Measurements from ENCODE around the gene MDN1. TPM values are rescaled to one million over a fixed set of nuclear protein-coding genes. Genes with fewer than 3 reads are reported as not detected.
A peak's percentile ranks its signal among the peaks of the same experiment; 100 is the strongest.

The MDN1 gene
- total and polyA plus RNA-seq, 2 of the 4 experiments (the other 2 are of a cell fraction): 7.7 to 26.7 TPM

- Histone ChIP-seq H3K36me3 (ENCODE audit: control insufficient read depth, insufficient read depth, low read length) (peaks cover 18% of the 10 kb centered on the region), H3K9me3 (ENCODE audit: control insufficient read depth, insufficient read depth, low read length) (no peaks in the 10 kb centered on the region), H3K4me3 (ENCODE audit: insufficient read depth, low read depth, low read length) (no peak overlapping the region), H2BK5ac (ENCODE audit: low read depth, low read length, poor library complexity, severe bottlenecking) (no peak overlapping the region), H3K79me1 (ENCODE audit: low read depth in 1 of 2, low read length in 2 of 2) (no peaks in the 10 kb centered on the region), H3K23ac (ENCODE audit: low read depth, low read length) (peak overlapping the region; percentile 32; the same call in 1 of the 2 replicates), H3K4me1 (ENCODE audit: control insufficient read depth, insufficient read depth, low read length) (0 out of 2 replicates have a peak, but pooled peaks cover 2% of the 10 kb centered on the region), H4K5ac (ENCODE audit: low read depth, low read length) (no peak overlapping the region), H2BK120ac (ENCODE audit: low read depth, low read length) (no peak overlapping the region), H3K27me3 (ENCODE audit: control insufficient read depth, insufficient read depth, low read length) (no peaks in the 10 kb centered on the region), H2AK5ac (ENCODE audit: low read depth, low read length) (no peak overlapping the region), H3K9me1 (ENCODE audit: insufficient read depth, low read length) (peaks cover 2% of the 10 kb centered on the region; the same call in 1 of the 2 replicates), H4K91ac (ENCODE audit: insufficient read depth, low read depth, low read length) (no peak overlapping the region), H3K4ac (ENCODE audit: low read depth, low read length) (no peak overlapping the region), H3K27ac (ENCODE audit: insufficient read depth, low read length) (no peak overlapping the region), H2AK9ac (replicated peaks; ENCODE audit: low read depth, low read length, poor library complexity) (no peak overlapping the region), H4K20me1 (ENCODE audit: insufficient read depth, low read length) (no peaks in the 10 kb centered on the region), H4K8ac (ENCODE audit: low read depth in 2 of 2, low read length in 2 of 2) (0 out of 4 replicates have a peak overlapping the region, but pooled peaks of 1 of the 2 experiments have one; percentile 29), H2BK15ac (ENCODE audit: low read depth, low read length) (no peak overlapping the region), H2BK20ac (ENCODE audit: low read depth, low read length) (no peak overlapping the region), H3K9ac (ENCODE audit: low read depth, low read length) (no peak overlapping the region), H2AFZ (replicated peaks; ENCODE audit: low read length, poor library complexity) (no peak overlapping the region), H3K56ac (ENCODE audit: extremely low read depth, insufficient read depth, low read length) (no peak overlapping the region), H3K18ac (ENCODE audit: low read depth, low read length) (no peak overlapping the region), H3K4me2 (ENCODE audit: low read depth, low read length) (peak overlapping the region; percentile 0; the same call in 1 of the 2 replicates), H3K14ac (replicated peaks; ENCODE audit: low read depth, low read length) (no peak overlapping the region)
- TF ChIP-seq MAFK (IDR thresholded peaks at IDR 0.05; ENCODE audit: low read depth, low read length) (no peak), RFX5 (IDR thresholded peaks at IDR 0.05; ENCODE audit: low read depth, low read length) (no peak), CEBPB (IDR thresholded peaks at IDR 0.05; ENCODE audit: low read depth, low read length) (no peak), MXI1 (IDR thresholded peaks at IDR 0.05; ENCODE audit: borderline replicate concordance, low read depth, low read length) (no peak), FOS (IDR thresholded peaks at IDR 0.05; ENCODE audit: low read depth, low read length) (no peak), POLR2A (IDR thresholded peaks at IDR 0.05; ENCODE audit: low read depth, low read length) (no peak)
- in situ Hi-C loops (cut with MboI; ENCODE audit: low sequenced_read_pairs) (no loop called here), intact Hi-C loops (cut with micrococcal nuclease) (no loop called here), dilution Hi-C loops (cut with HindIII; ENCODE audit: low sequenced_read_pairs, unreplicated experiment) (no loop called here)
- no TSS peak for BruUV-seq (replicated peaks)
- ChIA-PET POLR2A (ENCODE audit: unreplicated experiment) (no interaction called here), CTCF (interaction anchor here (0.5 to 0.7 kb wide), 2 partner anchors 12 to 25 kb away, joined by 4 read pairs; no protein-coding TSS in a partner anchor)
- WGBS, 2 experiments (ENCODE audit: extremely low coverage in 2 of 2, insufficient read length in 1 of 2): 18% methylated on average over 2 of the region's 6 CpGs; no CpG with 5 or more reads in 1 of the 2 experiments
- DNase-seq (peak; percentile 44), ATAC-seq (ENCODE audit: low read depth) (peak; percentile 80)
Observed at GRCh38 chr6:89669002-89669401, 150.6 kb downstream of the MDN1 start.
